A549 (cell line): ENCODE measurements around the gene TLCD2. TPM values are rescaled to one million over a fixed set of nuclear protein-coding genes. Genes with fewer than 3 reads are reported as not detected.

Experiments used
- ATAC-seq, 2 experiments: fragments of 200-7000 bp in 1 of 2; fragments of >200 bp in 1 of 2; cut with Nextera tagmentation in 1 of 2; cut with Tn5 transposase in 1 of 2; 3 replicates each; pipeline versions ENCODE4 v1.8.0 to v1.9.1; 2018 to 2020; ENCODE audit warnings: mild to moderate bottlenecking in 1 of 2, moderate library complexity in 1 of 2
- CTCF ChIA-PET: fragments of 300-600 bp; sonication (Branson Sonifier 250); formaldehyde crosslinking; extraction: SDS; loops from one replicate; lab custom pipeline; 2021; ENCODE audit warnings: antibody characterized with exemption, inconsistent platforms; lab: Yijun Ruan, JAX
- POLR2A ChIA-PET: fragments of 350-600 bp; formaldehyde crosslinking; extraction: SDS; loops from one replicate; lab custom pipeline; 2021; ENCODE audit warnings: antibody characterized with exemption, inconsistent platforms; lab: Yijun Ruan, JAX
- DNase-seq, 2 experiments: peaks; one replicate each; pipeline versions ENCODE4 v3.0.0 to v3.0.0-alpha.2; 2011 to 2016; ENCODE audit warnings: low read depth in 1 of 2, low spot score in 1 of 2
- FAIRE-seq: peaks from 2 replicates; lab custom pipeline; 2011; peaks lifted over from hg19 to GRCh38; lab: Jason Lieb, UNC
- H3K27ac ChIP-seq, 2 experiments: fragments of >200 bp; sonication (Bioruptor Twin); formaldehyde crosslinking; 3 replicates each; pipeline ENCODE4 v1.5.1; 2016 to 2017
- H3K4me1 ChIP-seq: fragments of >200 bp; sonication (Bioruptor Twin); formaldehyde crosslinking; 3 replicates; pipeline ENCODE4 v1.6.1; 2016
- H3K4me2 ChIP-seq: fragments of >200 bp; sonication (Bioruptor Twin); formaldehyde crosslinking; 3 replicates; pipeline ENCODE4 v1.6.1; 2016
- H3K4me3 ChIP-seq: fragments of >200 bp; sonication (Bioruptor Twin); formaldehyde crosslinking; 3 replicates; pipeline ENCODE4 v1.5.1; 2016
- H3K9me3 ChIP-seq: fragments of >200 bp; sonication (Bioruptor Twin); formaldehyde crosslinking; 3 replicates; pipeline ENCODE4 v1.6.1; 2016
- CBX8 ChIP-seq: fragments of 200-600 bp; sonication (generic); IDR thresholded peaks from 2 replicates; pipeline ENCODE4 v1.6.1; 2016
- CHD2 ChIP-seq: fragments of 150-350 bp; IDR thresholded peaks from 2 replicates; pipeline ENCODE4 v1.6.1; 2014; ENCODE audit warnings: low read length; ENCODE audit not compliant: partially characterized antibody
- EHF ChIP-seq: fragments of 250-450 bp; sonication (Bioruptor Pico); IDR thresholded peaks from 2 replicates; pipeline ENCODE4 v1.5.0; 2020; ENCODE audit warnings: mild to moderate bottlenecking
- ELK1 ChIP-seq: fragments of 150-350 bp; IDR thresholded peaks from 2 replicates; pipeline ENCODE4 v1.6.1; 2014; ENCODE audit warnings: low read depth, mild to moderate bottlenecking, low read length
- EP300 ChIP-seq, 2 experiments: fragments of >200 bp; sonication (Bioruptor Twin); formaldehyde crosslinking; IDR thresholded peaks; 2 replicates in 1 of 2; 3 replicates in 1 of 2; pipeline ENCODE4 v1.6.1; 2016 to 2017
- ESRRA ChIP-seq: fragments of 150-350 bp; IDR thresholded peaks from 2 replicates; pipeline ENCODE4 v1.6.1; 2014; ENCODE audit warnings: mild to moderate bottlenecking, low read length, borderline replicate concordance
- FOSB ChIP-seq: fragments of 250-450 bp; sonication (Bioruptor Pico); IDR thresholded peaks from 2 replicates; pipeline ENCODE4 v1.5.0; 2020; ENCODE audit warnings: mild to moderate bottlenecking, moderate library complexity
- FOSL2 ChIP-seq, 2 experiments: fragments of 450-650 bp in 1 of 2; fragments of >200 bp in 1 of 2; sonication (Bioruptor Twin) in 1 of 2; formaldehyde crosslinking; IDR thresholded peaks; 2 replicates each; pipeline versions ENCODE4 v1.5.0 to v1.6.1; 2016 to 2020; ENCODE audit warnings: mild to moderate bottlenecking in 1 of 2, moderate library complexity in 1 of 2
- GATA3 ChIP-seq: IDR thresholded peaks from 2 replicates; pipeline ENCODE4 v1.6.1; 2012; ENCODE audit warnings: borderline replicate concordance
- HDAC2 ChIP-seq: fragments of 200-600 bp; sonication (generic); IDR thresholded peaks from 2 replicates; pipeline ENCODE4 v1.6.1; 2016
- HEYL ChIP-seq: fragments of 250-450 bp; sonication (Bioruptor Pico); IDR thresholded peaks from 2 replicates; pipeline ENCODE4 v1.8.0; 2021; ENCODE audit warnings: mild to moderate bottlenecking, moderate library complexity
- HOXB13 ChIP-seq: fragments of 250-450 bp; sonication (Bioruptor Pico); IDR thresholded peaks from 2 replicates; pipeline ENCODE4 v1.5.0; 2020; ENCODE audit warnings: low read depth, mild to moderate bottlenecking, moderate library complexity
- JUN ChIP-seq, 2 experiments: fragments of >200 bp; sonication (Bioruptor Twin); formaldehyde crosslinking; IDR thresholded peaks; 2 replicates in 1 of 2; 3 replicates in 1 of 2; pipeline ENCODE4 v1.6.1; 2016 to 2017
- MAZ ChIP-seq: fragments of 150-350 bp; IDR thresholded peaks from 2 replicates; pipeline ENCODE4 v1.6.1; 2014; ENCODE audit warnings: antibody characterized with exemption, low read depth, low read length, borderline replicate concordance
- NFE2L2 ChIP-seq: fragments of 150-350 bp; conservative IDR thresholded peaks from 2 replicates; pipeline ENCODE4 v1.6.1; 2014; ENCODE audit warnings: low read length
- NR3C1 ChIP-seq: fragments of >200 bp; sonication (Bioruptor Twin); formaldehyde crosslinking; IDR thresholded peaks from 3 replicates; pipeline ENCODE4 v1.6.1; 2017
- PBX3 ChIP-seq: IDR thresholded peaks from 2 replicates; pipeline ENCODE4 v1.6.1; 2012
- PHF8 ChIP-seq: fragments of 200-600 bp; sonication (generic); IDR thresholded peaks from 2 replicates; pipeline ENCODE4 v1.6.1; 2016; ENCODE audit warnings: low read depth, mild to moderate bottlenecking, antibody characterized with exemption, moderate library complexity, borderline replicate concordance
- RAD21 ChIP-seq, 2 experiments: fragments of >200 bp in 1 of 2; sonication (Bioruptor Twin) in 1 of 2; formaldehyde crosslinking in 1 of 2; IDR thresholded peaks in 1 of 2; conservative IDR thresholded peaks in 1 of 2; 2 replicates in 1 of 2; 3 replicates in 1 of 2; pipeline ENCODE4 v1.6.1; 2012 to 2018; ENCODE audit warnings: inconsistent platforms in 1 of 2
- RARB ChIP-seq: fragments of 250-450 bp; sonication (Bioruptor Pico); IDR thresholded peaks from 2 replicates; pipeline ENCODE4 v1.8.0; 2021; ENCODE audit warnings: mild to moderate bottlenecking, moderate library complexity
- RFX5 ChIP-seq: fragments of 450-650 bp; IDR thresholded peaks from 2 replicates; pipeline ENCODE4 v1.7.1; 2014; ENCODE audit warnings: antibody characterized with exemption, mild to moderate bottlenecking, moderate library complexity
- RNF2 ChIP-seq: fragments of 200-600 bp; sonication (generic); IDR thresholded peaks from 2 replicates; pipeline ENCODE4 v1.6.1; 2016; ENCODE audit warnings: low read depth, mild to moderate bottlenecking, antibody characterized with exemption, moderate library complexity, borderline replicate concordance
- TFCP2L1 ChIP-seq: fragments of 250-450 bp; sonication (Bioruptor Pico); IDR thresholded peaks from 2 replicates; pipeline ENCODE4 v1.5.0; 2021; ENCODE audit warnings: mild to moderate bottlenecking
- TP53 ChIP-seq: fragments of 250-450 bp; sonication (Bioruptor Pico); IDR thresholded peaks from 2 replicates; pipeline ENCODE4 v1.5.0; 2021; ENCODE audit warnings: mild to moderate bottlenecking, moderate library complexity
- ZNF302 ChIP-seq: fragments of 250-450 bp; sonication (Bioruptor Pico); IDR thresholded peaks from 2 replicates; pipeline ENCODE4 v1.9.0; 2021; ENCODE audit warnings: inconsistent platforms, mild to moderate bottlenecking, moderate library complexity
- ZSCAN20 ChIP-seq: fragments of 250-450 bp; sonication (Bioruptor Pico); IDR thresholded peaks from 2 replicates; pipeline ENCODE4 v1.8.0; 2022; ENCODE audit warnings: mild to moderate bottlenecking, moderate library complexity
- WGBS: methylation state at CpG from one replicate; pipeline ENCODE4 v1.1.6; 2017; ENCODE audit errors: missing lambda C conversion rate; 5-methylcytosine and 5-hydroxymethylcytosine counted together
- polyA plus RNA-seq, 4 experiments: library from polyadenylated mRNA; depleted of rRNA in 3 of 4; stranded (reverse); fragments of >200 nt; fragmentation: RNase III in 1 of 4; extraction: RNeasy Plus Mini Kit Qiagen cat#74134 plus additional on column Dnase treatment in 1 of 4; gene quantifications; 2 replicates in 3 of 4; 3 replicates in 1 of 4; pipeline ENCODE4 v1.2.3, GENCODE V29; 2011 to 2017
- TF ChIP-seq, protein P1 (sequence below): fragments of 250-450 bp; sonication (Bioruptor Pico); IDR thresholded peaks from 2 replicates; pipeline ENCODE4 v1.5.0; 2020; ENCODE audit warnings: low read depth, mild to moderate bottlenecking, moderate library complexity
- TF ChIP-seq, protein P2 (sequence below): IDR thresholded peaks from 2 replicates; pipeline ENCODE4 v1.6.1; 2012; ENCODE audit warnings: low read depth, borderline replicate concordance
- TF ChIP-seq, protein P3 (sequence below): IDR thresholded peaks from 2 replicates; pipeline ENCODE4 v1.6.1; 2012

The TLCD2 gene
- polyA plus RNA-seq, 2 of the 4 experiments (the other 2 are of a cell fraction) = 3.5 to 4.5 TPM

DNA sequence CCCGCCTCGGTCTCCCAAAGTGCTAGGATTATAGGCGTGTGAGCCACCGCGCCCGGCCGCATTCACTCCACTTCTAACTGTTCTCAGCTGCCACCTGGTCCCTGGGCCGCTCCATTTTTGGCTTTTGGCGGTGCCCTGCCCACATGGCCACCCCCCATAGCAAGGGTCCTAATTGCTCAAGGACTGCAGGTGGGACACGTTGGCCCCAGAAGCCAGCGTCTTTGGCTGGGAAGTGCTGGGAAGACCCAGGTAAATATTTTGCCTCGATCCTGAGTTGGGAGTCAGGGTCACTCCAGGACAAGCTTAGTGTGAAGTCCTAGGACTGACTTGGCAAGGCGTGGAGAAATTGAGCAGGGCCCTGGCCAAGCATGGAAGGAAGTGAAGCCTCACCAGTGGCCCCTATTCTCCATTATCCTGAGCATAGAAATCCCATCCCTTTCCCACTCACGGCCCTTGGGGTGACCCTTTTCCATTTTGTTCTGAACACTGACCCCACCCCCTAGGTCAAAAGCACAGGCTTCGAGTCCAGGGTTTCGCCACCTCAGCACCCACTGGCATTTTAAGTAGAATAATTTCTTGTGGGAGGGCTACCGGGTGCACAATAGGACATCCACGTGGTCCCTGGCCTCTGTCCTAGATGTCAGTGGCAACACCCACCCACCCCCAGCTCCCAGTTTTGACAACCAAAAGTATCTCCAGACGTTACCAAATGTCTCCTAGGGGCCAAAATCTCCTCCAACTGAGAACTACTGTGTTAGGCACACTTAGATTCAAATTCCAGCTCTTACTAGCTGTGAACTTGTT, 8.4 kb upstream of the TLCD2 start:
- no peak for FAIRE-seq
- TF ChIP-seq HOXB13 (CRISPR knock-in tag) = peak; percentile 27; the same call in 1 of the 2 replicates
- TF ChIP-seq EHF (CRISPR knock-in tag) = 0 out of 2 replicates have a peak, but pooled peaks have one; percentile 33
- TF ChIP-seq ELK1 = no peak
- TF ChIP-seq TP53 (CRISPR knock-in tag) = no peak
- CTCF ChIA-PET = interaction anchor here (0.9 to 23.8 kb wide), 10 partner anchors 13 to 308 kb away, joined by 3 to 591 read pairs (median 4); partner anchors contain the start of gene SERPINF1
- Histone ChIP-seq H3K4me3 (peak overlapping the region; percentile 84), H3K9me3 (no peaks in the 10 kb centered on the region), H3K4me1 (peaks cover 26% of the 10 kb centered on the region), H3K27ac (peak overlapping the region; percentile 94 to 100), H3K4me2 (peak overlapping the region; percentile 98)
- DNase-seq = no peak
- 85% methylated on average over 19 of the region's 19 CpGs for WGBS
- ATAC-seq = no peak
- POLR2A ChIA-PET = no interaction called here

- ATAC-seq = peak; percentile 57 to 77
- under 1% methylated on average over 13 of the region's 13 CpGs for WGBS
- POLR2A ChIA-PET = interaction anchor here (0.6 to 3.4 kb wide), 50 partner anchors 7 to 675 kb away, joined by 3 to 43 read pairs (median 5); partner anchors contain the start of genes INPP5K, PITPNA, PRPF8 and RILP
- CTCF ChIA-PET = interaction anchor here (0.6 to 23.8 kb wide), 16 partner anchors 13 to 324 kb away, joined by 3 to 591 read pairs (median 5); partner anchors contain the start of genes OVCA2, RILP and SERPINF1
- Histone ChIP-seq H3K4me3 (peak overlapping the region; percentile 84), H3K4me1 (peaks cover 40% of the 10 kb centered on the region), H3K4me2 (peak overlapping the region; percentile 98), H3K9me3 (no peaks in the 10 kb centered on the region), H3K27ac (peak overlapping the region; percentile 94 to 100)
- peak; percentile 100 for DNase-seq
- FAIRE-seq = peak; percentile 99
- TF ChIP-seq RNF2 (no peak), EP300 (IDR thresholded peaks at IDR 0.05) (peak in 1 of 2 experiments; percentile 50; a peak in 1 of 5 replicates), TFCP2L1 (CRISPR knock-in tag) (0 out of 2 replicates have a peak, but pooled peaks have one; percentile 13), HOXB13 (CRISPR knock-in tag) (no peak), NFE2L2 (peak; percentile 95), ESRRA (peak; percentile 60; the same call in 1 of the 2 replicates), RFX5 (peak; percentile 98), HEYL (CRISPR knock-in tag) (no peak), GATA3 (peak; percentile 85), PBX3 (peak; percentile 97), RARB (CRISPR knock-in tag) (peak; percentile 94), NR3C1 (no peak), HDAC2 (no peak), PHF8 (peak; percentile 10; the same call in 1 of the 2 replicates), ZNF302 (CRISPR knock-in tag) (no peak), RAD21 (conservative IDR thresholded peaks at IDR 0.05 in 1 of 2, IDR thresholded peaks at IDR 0.05 in 1 of 2) (no peak), MAZ (peak; percentile 47; the same call in 1 of the 2 replicates), FOSL2 (IDR thresholded peaks at IDR 0.05) (no peak), FOSL2 (CRISPR knock-in tag; IDR thresholded peaks at IDR 0.05) (peak; percentile 49; the same call in 1 of the 2 replicates), EHF (CRISPR knock-in tag) (peak; percentile 49; the same call in 1 of the 2 replicates), JUN (IDR thresholded peaks at IDR 0.05) (peak in 1 of 2 experiments; percentile 61; a peak in 2 of 5 replicates), ZSCAN20 (CRISPR knock-in tag) (no peak), FOSB (CRISPR knock-in tag) (peak; percentile 66; the same call in 1 of the 2 replicates), CBX8 (no peak), CHD2 (peak; percentile 77)
- TF ChIP-seq, protein P1, sequence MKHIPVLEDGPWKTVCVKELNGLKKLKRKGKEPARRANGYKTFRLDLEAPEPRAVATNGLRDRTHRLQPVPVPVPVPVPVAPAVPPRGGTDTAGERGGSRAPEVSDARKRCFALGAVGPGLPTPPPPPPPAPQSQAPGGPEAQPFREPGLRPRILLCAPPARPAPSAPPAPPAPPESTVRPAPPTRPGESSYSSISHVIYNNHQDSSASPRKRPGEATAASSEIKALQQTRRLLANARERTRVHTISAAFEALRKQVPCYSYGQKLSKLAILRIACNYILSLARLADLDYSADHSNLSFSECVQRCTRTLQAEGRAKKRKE (CRISPR knock-in tag) = peak; percentile 75; the same call in 1 of the 2 replicates
- TF ChIP-seq, protein P2, sequence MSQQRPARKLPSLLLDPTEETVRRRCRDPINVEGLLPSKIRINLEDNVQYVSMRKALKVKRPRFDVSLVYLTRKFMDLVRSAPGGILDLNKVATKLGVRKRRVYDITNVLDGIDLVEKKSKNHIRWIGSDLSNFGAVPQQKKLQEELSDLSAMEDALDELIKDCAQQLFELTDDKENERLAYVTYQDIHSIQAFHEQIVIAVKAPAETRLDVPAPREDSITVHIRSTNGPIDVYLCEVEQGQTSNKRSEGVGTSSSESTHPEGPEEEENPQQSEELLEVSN = 0 out of 2 replicates have a peak, but pooled peaks have one; percentile 1
- TF ChIP-seq, protein P3, sequence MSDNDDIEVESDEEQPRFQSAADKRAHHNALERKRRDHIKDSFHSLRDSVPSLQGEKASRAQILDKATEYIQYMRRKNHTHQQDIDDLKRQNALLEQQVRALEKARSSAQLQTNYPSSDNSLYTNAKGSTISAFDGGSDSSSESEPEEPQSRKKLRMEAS = peak; percentile 97
These were observed 6.9 kb upstream of the TLCD2 start for GRCh38 chr17:1716912-1717695.
